ENCODE data around the gene AURKAIP1. TPM values are rescaled to one million over a fixed set of nuclear protein-coding genes. Genes with fewer than 3 reads are reported as not detected.

The AURKAIP1 gene
- total and polyA plus RNA-seq, 2 of the 13 experiments (the other 11 are each of a cell fraction or from before 2014, with no cell fraction given): 69.5 to 175 TPM

- peak; percentile 63 for TF ChIP-seq ZBTB40 (IDR thresholded peaks at IDR 0.05)
- no peak; the same call in none of the 2 replicates for TF ChIP-seq ZBTB40 (CRISPR knock-in tag; IDR thresholded peaks at IDR 0.05)
- no peak for TF ChIP-seq NR2F6 (IDR thresholded peaks at IDR 0.05)
- peak; percentile 41; the same call in 1 of the 2 replicates for TF ChIP-seq NR2F6 (CRISPR knock-in tag; IDR thresholded peaks at IDR 0.05)
- no peak for TF ChIP-seq HHEX (CRISPR knock-in tag; IDR thresholded peaks at IDR 0.05)
- no peak for TF ChIP-seq ZSCAN30 (CRISPR knock-in tag; IDR thresholded peaks at IDR 0.05)
- TF ChIP-seq RBM22 (optimal IDR thresholded peaks at IDR 0.05; ENCODE audit: low read length): no peak
- TF ChIP-seq FOSL2 (CRISPR knock-in tag; IDR thresholded peaks at IDR 0.05): peak; percentile 12; the same call in 1 of the 2 replicates
- no peak for TF ChIP-seq HINFP (CRISPR knock-in tag; IDR thresholded peaks at IDR 0.05; ENCODE audit: low read depth)
- TF ChIP-seq SAP130 (CRISPR knock-in tag; IDR thresholded peaks at IDR 0.05; ENCODE audit: low read depth): peak; percentile 81
- no peak for TF ChIP-seq SMAD1 (CRISPR knock-in tag; IDR thresholded peaks at IDR 0.05; ENCODE audit: borderline replicate concordance, low read depth)
- no peak for TF ChIP-seq ZNF10 (CRISPR knock-in tag; IDR thresholded peaks at IDR 0.05; ENCODE audit: borderline replicate concordance, low read depth)
- TF ChIP-seq CHD2 (IDR thresholded peaks at IDR 0.05; ENCODE audit: low read depth, low read length): no peak
- TF ChIP-seq ZNF160 (CRISPR knock-in tag; IDR thresholded peaks at IDR 0.05): 0 out of 2 replicates have a peak, but pooled peaks have one; percentile 14
- TF ChIP-seq ZNF251 (CRISPR knock-in tag; IDR thresholded peaks at IDR 0.05): no peak
- TF ChIP-seq ZNF773 (CRISPR knock-in tag; IDR thresholded peaks at IDR 0.05; ENCODE audit: borderline replicate concordance): peak; percentile 37; the same call in 1 of the 2 replicates
- no peak for TF ChIP-seq ZNF577 (CRISPR knock-in tag; IDR thresholded peaks at IDR 0.05; ENCODE audit: borderline replicate concordance, low read depth)
- TF ChIP-seq RARG (CRISPR knock-in tag; IDR thresholded peaks at IDR 0.05; ENCODE audit: low read depth): no peak
These were observed 50.3 kb downstream of the AURKAIP1 start, which contains the start of the genes CPTP and INTS11 (continued) for GRCh38 chr1:1324524-1325287.
